NCI-H1930 (cell line): ENCODE results near the gene ZKSCAN4.

ENCODE experiments used
- DNase-seq, 2 experiments: peaks; one replicate each; lab custom pipeline; 2025; lab: John Stamatoyannopoulos, UW

Gene ZKSCAN4

GRCh38 chr6:28208111-28208659 is 43.9 kb downstream of the ZKSCAN4 start:
- DNase-seq = no peak

GRCh38 chr6:28207510-28208110 is 44.5 kb downstream of the ZKSCAN4 start:
- no peak for DNase-seq

- no peak for DNase-seq
Measured at GRCh38 chr6:28206928-28207509, 45.0 kb downstream of the ZKSCAN4 start.

- DNase-seq = no peak
Measured at GRCh38 chr6:28206527-28206926, 45.5 kb downstream of the ZKSCAN4 start.

GRCh38 chr6:28205879-28206278 is 46.2 kb downstream of the ZKSCAN4 start:
- DNase-seq = no peak

GRCh38 chr6:28203201-28203600 is 48.9 kb downstream of the ZKSCAN4 start:
- DNase-seq = no peak

- no peak for DNase-seq
Measured at GRCh38 chr6:28200020-28200419, 52.0 kb downstream of the ZKSCAN4 start.
